ENCODE results near the gene C6orf136. TPM values are rescaled to one million over a fixed set of nuclear protein-coding genes. Genes with fewer than 3 reads are reported as not detected.

The C6orf136 gene
- total and polyA plus RNA-seq, 7 experiments from 2014 or later, result 12.3 to 38.0 (median 29.5) TPM

GRCh38 chr6:30614044-30614842 is 32.7 kb upstream of the C6orf136 start:
- ChIA-PET CTCF (interaction anchor here (0.6 to 3.6 kb wide), 21 partner anchors 12 to 1357 kb away, joined by 3 to 16 read pairs (median 3); partner anchors contain the start of gene ATAT1), POLR2A (interaction anchor here (0.6 to 4.8 kb wide), 56 partner anchors 9 to 906 kb away, joined by 3 to 189 read pairs (median 6); partner anchors contain the start of genes ABCF1, ATAT1, C6orf136 and DDR1)
- H3K4me3 Mint-ChIP-seq, result peak overlapping the region; percentile 88 to 100 (median 96)
- intact Hi-C loops (cut with micrococcal nuclease), result loop anchor here in 1 of 2 donors (2.0 to 10.0 kb wide), 2 partner anchors 13 to 271 kb away; partner anchors contain the start of gene DDR1
- no peak for ATAC-seq
- H3K36me3 Mint-ChIP-seq, result peaks cover 17 to 44% (median 29%) of the 10 kb centered on the region in 5 donors
- peaks cover 0 to 14% (median 0%) of the 10 kb centered on the region in 5 donors for H3K27me3 Mint-ChIP-seq
- Histone ChIP-seq H3K4me1 (ENCODE audit: control insufficient read depth in 2 of 2, insufficient read depth in 2 of 2, low read length in 2 of 2) (peaks cover 32 to 45% of the 10 kb centered on the region in 2 donors), H3K4me3 (ENCODE audit: low read length) (peak overlapping the region; percentile 57), H3K9me3 (ENCODE audit: control insufficient read depth in 2 of 3, low read length in 3 of 3) (no peaks in the 10 kb centered on the region), H3K36me3 (ENCODE audit: control insufficient read depth in 2 of 3, insufficient read depth in 3 of 3, low read length in 3 of 3) (peaks cover 9 to 20% (median 12%) of the 10 kb centered on the region in 3 experiments), H3K27me3 (ENCODE audit: control insufficient read depth in 2 of 2, insufficient read depth in 2 of 2, low read length in 2 of 2) (no peaks in the 10 kb centered on the region), H3K27ac (ENCODE audit: low read depth, low read length) (peak overlapping the region; percentile 93)
- peaks cover 42 to 67% (median 65%) of the 10 kb centered on the region in 7 donors for H3K4me1 Mint-ChIP-seq
- peaks cover 0 to 26% (median 0%) of the 10 kb centered on the region in 11 donors for H3K9me3 Mint-ChIP-seq
- peak in 2 of 9 donors; percentile 5 to 10 for DNase-seq
- peak overlapping the region; percentile 98 to 100 (median 100) for H3K27ac Mint-ChIP-seq

GRCh38 chr6:30614843-30615218 is 32.1 kb upstream of the C6orf136 start:
- Mint-ChIP-seq H3K4me3 (peak overlapping the region; percentile 88 to 100 (median 96)), H3K27me3 (peaks cover 0 to 14% (median 0%) of the 10 kb centered on the region in 5 donors), H3K9me3 (peaks cover 0 to 26% (median 0%) of the 10 kb centered on the region in 11 donors), H3K4me1 (peaks cover 37 to 66% (median 64%) of the 10 kb centered on the region in 7 donors), H3K27ac (peak overlapping the region; percentile 98 to 100 (median 100)), H3K36me3 (peaks cover 14 to 45% (median 29%) of the 10 kb centered on the region in 5 donors)
- DNase-seq, result peak; percentile 42 to 95 (median 92)
- Histone ChIP-seq H3K9me3 (ENCODE audit: control insufficient read depth in 2 of 3, low read length in 3 of 3) (no peaks in the 10 kb centered on the region), H3K27me3 (ENCODE audit: control insufficient read depth in 2 of 2, insufficient read depth in 2 of 2, low read length in 2 of 2) (no peaks in the 10 kb centered on the region), H3K4me1 (ENCODE audit: control insufficient read depth in 2 of 2, insufficient read depth in 2 of 2, low read length in 2 of 2) (peaks cover 27 to 49% of the 10 kb centered on the region in 2 donors), H3K27ac (ENCODE audit: low read depth, low read length) (peak overlapping the region; percentile 93), H3K36me3 (ENCODE audit: control insufficient read depth in 2 of 3, insufficient read depth in 3 of 3, low read length in 3 of 3) (peaks cover 15 to 26% (median 16%) of the 10 kb centered on the region in 3 experiments), H3K4me3 (ENCODE audit: low read length) (peak overlapping the region; percentile 90)
- ChIA-PET CTCF (interaction anchor here (0.7 to 3.6 kb wide), 12 partner anchors 11 to 132 kb away, joined by 3 to 16 read pairs (median 4); partner anchors contain the start of gene ATAT1), POLR2A (interaction anchor here (0.6 to 4.8 kb wide), 60 partner anchors 9 to 961 kb away, joined by 3 to 189 read pairs (median 6); partner anchors contain the start of genes ABCF1, ATAT1, C6orf136 and DDR1)
- intact Hi-C loops (cut with micrococcal nuclease), result loop anchor here (2.0 to 10.0 kb wide), 9 partner anchors 14 to 1582 kb away; partner anchors contain the start of genes TRIM39 (in 2 of the 2), AGPAT1 (in 1 of the 2), DDR1 (in 1 of the 2) and FLOT1 (in 1 of the 2)
- peak; percentile 68 for ATAC-seq

- ChIA-PET CTCF (interaction anchor here (0.7 to 3.6 kb wide), 9 partner anchors 11 to 133 kb away, joined by 3 to 16 read pairs (median 5); partner anchors contain the start of gene ATAT1), POLR2A (interaction anchor here (0.5 to 4.8 kb wide), 70 partner anchors 8 to 1036 kb away, joined by 3 to 189 read pairs (median 5); partner anchors contain the start of genes ABCF1, ATAT1, C6orf136 and DDR1)
- Histone ChIP-seq H3K9me3 (ENCODE audit: control insufficient read depth in 2 of 3, low read length in 3 of 3) (no peaks in the 10 kb centered on the region), H3K27ac (ENCODE audit: low read depth, low read length) (peak overlapping the region; percentile 93), H3K4me1 (ENCODE audit: control insufficient read depth in 2 of 2, insufficient read depth in 2 of 2, low read length in 2 of 2) (peaks cover 22 to 44% of the 10 kb centered on the region in 2 donors), H3K36me3 (ENCODE audit: control insufficient read depth in 2 of 3, insufficient read depth in 3 of 3, low read length in 3 of 3) (peaks cover 15 to 26% (median 17%) of the 10 kb centered on the region in 3 experiments), H3K4me3 (ENCODE audit: low read length) (peak overlapping the region; percentile 90), H3K27me3 (ENCODE audit: control insufficient read depth in 2 of 2, insufficient read depth in 2 of 2, low read length in 2 of 2) (no peaks in the 10 kb centered on the region)
- H3K27ac Mint-ChIP-seq, result peak overlapping the region; percentile 98 to 100 (median 100)
- H3K9me3 Mint-ChIP-seq, result peaks cover 0 to 26% (median 0%) of the 10 kb centered on the region in 11 donors
- intact Hi-C loops (cut with micrococcal nuclease), result loop anchor here (2.0 to 10.0 kb wide), 9 partner anchors 15 to 1582 kb away; partner anchors contain the start of genes TRIM39 (in 2 of the 2), AGPAT1 (in 1 of the 2), DDR1 (in 1 of the 2) and FLOT1 (in 1 of the 2)
- peaks cover 14 to 44% (median 29%) of the 10 kb centered on the region in 5 donors for H3K36me3 Mint-ChIP-seq
- H3K4me1 Mint-ChIP-seq, result peaks cover 33 to 61% (median 59%) of the 10 kb centered on the region in 7 donors
- peaks cover 0 to 14% (median 0%) of the 10 kb centered on the region in 5 donors for H3K27me3 Mint-ChIP-seq
- no peak for ATAC-seq
- DNase-seq, result peak in 5 of 9 donors; percentile 29 to 58 (median 40)
- peak overlapping the region; percentile 88 to 100 (median 96) for H3K4me3 Mint-ChIP-seq
Observed at GRCh38 chr6:30615219-30615957, 31.5 kb upstream of the C6orf136 start.

GRCh38 chr6:30615958-30616810 is 30.7 kb upstream of the C6orf136 start:
- ChIA-PET POLR2A (interaction anchor here (0.5 to 4.8 kb wide), 47 partner anchors 7 to 1035 kb away, joined by 3 to 189 read pairs (median 7); partner anchors contain the start of genes ABCF1, ATAT1, C6orf136 and DDR1), CTCF (interaction anchor here (1.4 to 3.6 kb wide), 3 partner anchors 75 to 134 kb away, joined by 7 to 16 read pairs (median 13); no protein-coding TSS in a partner anchor)
- intact Hi-C loops (cut with micrococcal nuclease), result loop anchor here (2.0 to 10.0 kb wide), 12 partner anchors 15 to 1581 kb away; partner anchors contain the start of genes PPP1R11 (in 2 of the 2), TRIM39 (in 2 of the 2), AGPAT1 (in 1 of the 2) and DDR1 (in 1 of the 2)
- Histone ChIP-seq H3K27me3 (ENCODE audit: control insufficient read depth in 2 of 2, insufficient read depth in 2 of 2, low read length in 2 of 2) (no peaks in the 10 kb centered on the region), H3K27ac (ENCODE audit: low read depth, low read length) (peak overlapping the region; percentile 93), H3K36me3 (ENCODE audit: control insufficient read depth in 2 of 3, insufficient read depth in 3 of 3, low read length in 3 of 3) (peaks cover 15 to 32% (median 17%) of the 10 kb centered on the region in 3 experiments), H3K9me3 (ENCODE audit: control insufficient read depth in 2 of 3, low read length in 3 of 3) (no peaks in the 10 kb centered on the region), H3K4me1 (ENCODE audit: control insufficient read depth in 2 of 2, insufficient read depth in 2 of 2, low read length in 2 of 2) (peaks cover 21 to 38% of the 10 kb centered on the region in 2 donors), H3K4me3 (ENCODE audit: low read length) (peak overlapping the region; percentile 90)
- Mint-ChIP-seq H3K27me3 (peaks cover 0 to 14% (median 0%) of the 10 kb centered on the region in 5 donors), H3K9me3 (peaks cover 0 to 26% (median 0%) of the 10 kb centered on the region in 11 donors), H3K27ac (peak overlapping the region; percentile 98 to 100 (median 100)), H3K4me3 (peak overlapping the region; percentile 88 to 100 (median 96)), H3K36me3 (peaks cover 14 to 46% (median 29%) of the 10 kb centered on the region in 5 donors), H3K4me1 (peaks cover 31 to 57% (median 51%) of the 10 kb centered on the region in 7 donors)
- ATAC-seq, result no peak
- DNase-seq, result peak in 7 of 9 donors; percentile 68 to 80 (median 71)

All from naive thymus-derived CD4-positive, alpha-beta T cell (primary cell).